Sigmoid colon (tissue), 4 donors: ENCODE results near the gene SEL1L.

Experiments used
- EP300 ChIP-seq, 4 donors: sonication (generic); formaldehyde crosslinking; IDR thresholded peaks; one replicate each; pipeline ENCODE4 v1.6.1; 2017; ENCODE audit warnings: antibody characterized with exemption in 4 of 4
- POLR2A ChIP-seq, 2 donors: fragments of 450-650 bp; IDR thresholded peaks; one replicate each; pipeline ENCODE4 v1.6.1; 2016; ENCODE audit warnings: antibody characterized with exemption in 2 of 2, mild to moderate bottlenecking in 2 of 2, moderate library complexity in 2 of 2
- POLR2AphosphoS5 ChIP-seq, 4 donors: sonication (generic); formaldehyde crosslinking; IDR thresholded peaks; one replicate each; pipeline ENCODE4 v1.6.1; 2017; ENCODE audit warnings: antibody characterized with exemption in 4 of 4
- TF ChIP-seq, protein P1 (sequence below), 4 experiments: fragments of 450-650 bp in 3 of 4; fragments of 200-600 bp in 1 of 4; IDR thresholded peaks; one replicate each; pipeline ENCODE4 v1.5.1; 2016 to 2019; ENCODE audit warnings: antibody characterized with exemption in 4 of 4, mild to moderate bottlenecking in 3 of 4, moderate library complexity in 2 of 4

GRCh38 chr14:81484120-81484519 lies 49.5 kb downstream of the SEL1L start:
- no peak for TF ChIP-seq POLR2AphosphoS5 (IDR thresholded peaks at IDR 0.05)
- TF ChIP-seq, protein P1, sequence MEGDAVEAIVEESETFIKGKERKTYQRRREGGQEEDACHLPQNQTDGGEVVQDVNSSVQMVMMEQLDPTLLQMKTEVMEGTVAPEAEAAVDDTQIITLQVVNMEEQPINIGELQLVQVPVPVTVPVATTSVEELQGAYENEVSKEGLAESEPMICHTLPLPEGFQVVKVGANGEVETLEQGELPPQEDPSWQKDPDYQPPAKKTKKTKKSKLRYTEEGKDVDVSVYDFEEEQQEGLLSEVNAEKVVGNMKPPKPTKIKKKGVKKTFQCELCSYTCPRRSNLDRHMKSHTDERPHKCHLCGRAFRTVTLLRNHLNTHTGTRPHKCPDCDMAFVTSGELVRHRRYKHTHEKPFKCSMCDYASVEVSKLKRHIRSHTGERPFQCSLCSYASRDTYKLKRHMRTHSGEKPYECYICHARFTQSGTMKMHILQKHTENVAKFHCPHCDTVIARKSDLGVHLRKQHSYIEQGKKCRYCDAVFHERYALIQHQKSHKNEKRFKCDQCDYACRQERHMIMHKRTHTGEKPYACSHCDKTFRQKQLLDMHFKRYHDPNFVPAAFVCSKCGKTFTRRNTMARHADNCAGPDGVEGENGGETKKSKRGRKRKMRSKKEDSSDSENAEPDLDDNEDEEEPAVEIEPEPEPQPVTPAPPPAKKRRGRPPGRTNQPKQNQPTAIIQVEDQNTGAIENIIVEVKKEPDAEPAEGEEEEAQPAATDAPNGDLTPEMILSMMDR (IDR thresholded peaks at IDR 0.05): no peak
- no peak for TF ChIP-seq POLR2A (IDR thresholded peaks at IDR 0.05)
- TF ChIP-seq EP300 (IDR thresholded peaks at IDR 0.05): no peak
